ENCODE results near the gene RPS6KA3. TPM values are rescaled to one million over a fixed set of nuclear protein-coding genes. Genes with fewer than 3 reads are reported as not detected.

The RPS6KA3 gene
- total and polyA plus RNA-seq, 9 of the 15 experiments (the other 6 are each of a cell fraction or from before 2014, with no cell fraction given): 10.9 to 61.9 (median 37.4) TPM

GRCh38 chrX:20265726-20266681 is 705 bp downstream of the RPS6KA3 start:
- peak overlapping the region; percentile 62; the same call in 1 of the 2 replicates for H2AFZ ChIP-seq (ENCODE audit: low read depth, low read length)

More at GRCh38 chrX:20265726-20266681, 705 bp downstream of the RPS6KA3 start:
- TF ChIP-seq ZFX (CRISPR knock-in tag; IDR thresholded peaks at IDR 0.05) (peak; percentile 3), U2AF2 (optimal IDR thresholded peaks at IDR 0.05; ENCODE audit: low read depth, low read length) (no peak), ZNF561 (CRISPR knock-in tag; conservative IDR thresholded peaks at IDR 0.05) (no peak), POLR2G (IDR thresholded peaks at IDR 0.05; ENCODE audit: low read depth, low read length) (0 out of 2 replicates have a peak, but pooled peaks have one; percentile 1), SPI1 (IDR thresholded peaks at IDR 0.05; ENCODE audit: borderline replicate concordance, low read depth, low read length) (peak; percentile 64; the same call in 1 of the 2 replicates), RBM22 (IDR thresholded peaks at IDR 0.05; ENCODE audit: low read depth, low read length, poor library complexity, severe bottlenecking) (peak; percentile 66), EGR1 (conservative IDR thresholded peaks at IDR 0.05) (peak; percentile 17; the same call in 1 of the 2 replicates), ZBTB7A (IDR thresholded peaks at IDR 0.05; ENCODE audit: borderline replicate concordance, control insufficient read depth, low read depth, low read length) (peak; percentile 60; the same call in 1 of the 2 replicates), FOXP4 (CRISPR knock-in tag; IDR thresholded peaks at IDR 0.05; ENCODE audit: borderline replicate concordance) (no peak), ZZZ3 (IDR thresholded peaks at IDR 0.05) (no peak), RBFOX2 (IDR thresholded peaks at IDR 0.05; ENCODE audit: low read depth, low read length) (peak; percentile 67), CHD1 (IDR thresholded peaks at IDR 0.05; ENCODE audit: low read length) (peak; percentile 27)
- TF ChIP-seq, protein P1, sequence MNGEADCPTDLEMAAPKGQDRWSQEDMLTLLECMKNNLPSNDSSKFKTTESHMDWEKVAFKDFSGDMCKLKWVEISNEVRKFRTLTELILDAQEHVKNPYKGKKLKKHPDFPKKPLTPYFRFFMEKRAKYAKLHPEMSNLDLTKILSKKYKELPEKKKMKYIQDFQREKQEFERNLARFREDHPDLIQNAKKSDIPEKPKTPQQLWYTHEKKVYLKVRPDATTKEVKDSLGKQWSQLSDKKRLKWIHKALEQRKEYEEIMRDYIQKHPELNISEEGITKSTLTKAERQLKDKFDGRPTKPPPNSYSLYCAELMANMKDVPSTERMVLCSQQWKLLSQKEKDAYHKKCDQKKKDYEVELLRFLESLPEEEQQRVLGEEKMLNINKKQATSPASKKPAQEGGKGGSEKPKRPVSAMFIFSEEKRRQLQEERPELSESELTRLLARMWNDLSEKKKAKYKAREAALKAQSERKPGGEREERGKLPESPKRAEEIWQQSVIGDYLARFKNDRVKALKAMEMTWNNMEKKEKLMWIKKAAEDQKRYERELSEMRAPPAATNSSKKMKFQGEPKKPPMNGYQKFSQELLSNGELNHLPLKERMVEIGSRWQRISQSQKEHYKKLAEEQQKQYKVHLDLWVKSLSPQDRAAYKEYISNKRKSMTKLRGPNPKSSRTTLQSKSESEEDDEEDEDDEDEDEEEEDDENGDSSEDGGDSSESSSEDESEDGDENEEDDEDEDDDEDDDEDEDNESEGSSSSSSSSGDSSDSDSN (IDR thresholded peaks at IDR 0.05; ENCODE audit: borderline replicate concordance in 1 of 2, low read depth in 2 of 2, low read length in 2 of 2): 0 out of 4 replicates have a peak, but pooled peaks of 1 of the 2 experiments have one; percentile 25
- Histone ChIP-seq H3K4me3 (peak overlapping the region; percentile 90), H3K79me2 (ENCODE audit: control insufficient read depth, insufficient read depth, low read length) (peaks cover 54% of the 10 kb centered on the region), H3K27ac (ENCODE audit: extremely low read depth, low read depth, low read length) (peak overlapping the region; percentile 93), H3K27me3 (ENCODE audit: control insufficient read depth in 2 of 2, insufficient read depth in 2 of 2, low read length in 2 of 2) (no peaks in the 10 kb centered on the region), H3K9me3 (replicated peaks; ENCODE audit: control insufficient read depth, insufficient read depth, low read depth, low read length) (no peaks in the 10 kb centered on the region), H3K4me1 (replicated peaks in 1 of 2; ENCODE audit: control insufficient read depth in 2 of 2, insufficient read depth in 2 of 2, low read length in 2 of 2) (peaks cover 14 to 23% of the 10 kb centered on the region in 2 experiments), H3K9me1 (ENCODE audit: control insufficient read depth, insufficient read depth, low read length) (no peaks in the 10 kb centered on the region), H3K9ac (ENCODE audit: insufficient read depth in 1 of 2, low read depth in 2 of 2, low read length in 2 of 2) (peak overlapping the region; percentile 84 to 95), H3K4me2 (ENCODE audit: insufficient read depth, low read length) (peak overlapping the region; percentile 90), H3K36me3 (ENCODE audit: control insufficient read depth, insufficient read depth, low read length) (peaks cover 4% of the 10 kb centered on the region; the same call in 1 of the 3 replicates), H4K20me1 (replicated peaks; ENCODE audit: control insufficient read depth, insufficient read depth, low read length) (no peaks in the 10 kb centered on the region)
- FAIRE-seq: no peak
- ChIA-PET POLR2A (interaction anchor here (1.1 to 1.2 kb wide), 3 partner anchors 8 to 125 kb away, joined by 3 to 4 read pairs (median 4); partner anchors contain the start of gene EIF1AX), CTCF (ENCODE audit: low intra/inter-chr PET ratio) (no interaction called here)
- peak; percentile 39 for ATAC-seq
- BruUV-seq (replicated peaks): TSS peak; percentile 97
- DNase-seq (ENCODE audit: extremely low read depth in 1 of 4, low spot score in 3 of 4): peak; percentile 15 to 27 (median 19)
- 0% methylated on average over 14 of the region's 75 CpGs for WGBS (ENCODE audit: insufficient coverage, low coverage, missing lambda C conversion rate)
- intact Hi-C loops (cut with micrococcal nuclease) (loop anchor here (2.0 to 10.0 kb wide), 3 partner anchors 44 to 125 kb away; partner anchors contain the start of gene EIF1AX), in situ Hi-C loops (cut with MboI) (no loop called here)
